Smooth muscle cell (in vitro differentiated cells): ENCODE measurements around the gene RPL31. TPM values are rescaled to one million over a fixed set of nuclear protein-coding genes. Genes with fewer than 3 reads are reported as not detected.

Experiments
- DNase-seq: peaks from one replicate; lab custom pipeline; 2025; ENCODE audit not compliant: unreplicated experiment; lab: John Stamatoyannopoulos, UW
- H2AFZ ChIP-seq: fragments of 200-600 bp; sonication (generic); 2 replicates; pipeline ENCODE4 v1.6.0; 2016; ENCODE audit warnings: antibody characterized with exemption, low read depth, mild to moderate bottlenecking
- H3F3A ChIP-seq: fragments of 200-600 bp; sonication (generic); 2 replicates; pipeline ENCODE4 v1.6.0; 2017; ENCODE audit warnings: antibody characterized with exemption, low read depth
- H3K27ac ChIP-seq: fragments of 200-600 bp; sonication (generic); 2 replicates; pipeline ENCODE4 v1.5.1; 2016; ENCODE audit warnings: low read depth, mild to moderate bottlenecking
- H3K27me3 ChIP-seq: fragments of 200-600 bp; sonication (generic); 2 replicates; pipeline ENCODE4 v1.6.1; 2016; ENCODE audit warnings: low read depth, mild to moderate bottlenecking
- H3K36me3 ChIP-seq: fragments of 200-600 bp; sonication (generic); 2 replicates; pipeline ENCODE4 v1.5.1; 2016; ENCODE audit warnings: low read depth
- H3K4me1 ChIP-seq: fragments of 200-600 bp; sonication (generic); 2 replicates; pipeline ENCODE4 v1.5.1; 2016; ENCODE audit warnings: low read depth
- H3K4me2 ChIP-seq: fragments of 200-600 bp; sonication (generic); 2 replicates; pipeline ENCODE4 v1.6.0; 2016; ENCODE audit warnings: mild to moderate bottlenecking
- H3K4me3 ChIP-seq: fragments of 200-600 bp; sonication (generic); 2 replicates; pipeline ENCODE4 v1.5.1; 2016; ENCODE audit warnings: mild to moderate bottlenecking
- H3K79me2 ChIP-seq: fragments of 200-600 bp; sonication (generic); 2 replicates; pipeline ENCODE4 v1.6.0; 2016; ENCODE audit warnings: low read depth, mild to moderate bottlenecking
- H3K9ac ChIP-seq: fragments of 200-600 bp; sonication (generic); 2 replicates; pipeline ENCODE4 v1.6.0; 2016; ENCODE audit warnings: low read depth
- H3K9me3 ChIP-seq: fragments of 200-600 bp; sonication (generic); replicated peaks from 2 replicates; pipeline ENCODE4 v1.5.1; 2016; ENCODE audit warnings: low read depth
- H4K20me1 ChIP-seq: fragments of 200-600 bp; sonication (generic); 2 replicates; pipeline ENCODE4 v1.6.0; 2016; ENCODE audit warnings: low read depth
- CTCF ChIP-seq: fragments of 200-600 bp; sonication (generic); IDR thresholded peaks from 2 replicates; pipeline ENCODE4 v1.5.1; 2017; ENCODE audit warnings: borderline replicate concordance, mild to moderate bottlenecking, antibody characterized with exemption; ENCODE audit not compliant: insufficient read depth, poor library complexity, severe bottlenecking
- WGBS: methylation state at CpG from one replicate; pipeline ENCODE4 v1.1.7; 2016; ENCODE audit warnings: low lambda C conversion rate; 5-methylcytosine and 5-hydroxymethylcytosine counted together
- polyA plus RNA-seq: library from polyadenylated mRNA; unstranded; fragments of >200 nt; fragmentation: Nextera tagmentation; extraction: Ambion mirVana; gene quantifications from 2 replicates; pipeline ENCODE4 v1.2.1, GENCODE V29; 2016
- total RNA-seq: library from RNA; depleted of rRNA; stranded (reverse); fragments of >200 nt; gene quantifications from 2 replicates; pipeline ENCODE4 v1.2.3, GENCODE V29; 2014

RPL31 gene
- total and polyA plus RNA-seq, 2 experiments from 2014 or later: 1,320 to 1,508 TPM

- Histone ChIP-seq H3K4me3 (no peak overlapping the region), H3K4me2 (no peak overlapping the region), H3K79me2 (no peaks in the 10 kb centered on the region), H3K9me3 (no peaks in the 10 kb centered on the region), H3K27me3 (no peaks in the 10 kb centered on the region), H3F3A (peaks cover 23% of the 10 kb centered on the region), H3K36me3 (no peaks in the 10 kb centered on the region), H3K27ac (no peak overlapping the region), H4K20me1 (peaks cover under 1% of the 10 kb centered on the region), H3K4me1 (no peaks in the 10 kb centered on the region), H3K9ac (no peak overlapping the region), H2AFZ (no peak overlapping the region)
- TF ChIP-seq CTCF: no peak
- no peak for DNase-seq
- WGBS: 97% methylated on average over 12 of the region's 12 CpGs
Measured at GRCh38 chr2:100980046-100980445, 22.0 kb upstream of the RPL31 start.

- H3K27me3 ChIP-seq: no peaks in the 10 kb centered on the region
- no peaks in the 10 kb centered on the region for H3K4me1 ChIP-seq
- H3K4me2 ChIP-seq: no peak overlapping the region
- no peak overlapping the region for H2AFZ ChIP-seq
- no peaks in the 10 kb centered on the region for H3K36me3 ChIP-seq
- 72% methylated on average over 2 of the region's 2 CpGs for WGBS
- H3K9me3 ChIP-seq: no peaks in the 10 kb centered on the region
- H3K27ac ChIP-seq: no peak overlapping the region
- peaks cover 19% of the 10 kb centered on the region for H3F3A ChIP-seq
- no peaks in the 10 kb centered on the region for H3K79me2 ChIP-seq
- no peak overlapping the region for H3K4me3 ChIP-seq
- no peak for TF ChIP-seq CTCF
- DNase-seq: no peak
- peaks cover 4% of the 10 kb centered on the region for H4K20me1 ChIP-seq
- no peak overlapping the region for H3K9ac ChIP-seq
Measured at GRCh38 chr2:100981011-100981410, 21.1 kb upstream of the RPL31 start.

GRCh38 chr2:100982431-100982861 lies 19.6 kb upstream of the RPL31 start:
- H3K27me3 ChIP-seq: no peaks in the 10 kb centered on the region
- peaks cover 9% of the 10 kb centered on the region for H3F3A ChIP-seq
- H3K27ac ChIP-seq: no peak overlapping the region
- 87% methylated on average over 8 of the region's 8 CpGs for WGBS
- H3K4me2 ChIP-seq: no peak overlapping the region
- TF ChIP-seq CTCF: no peak
- no peak overlapping the region for H2AFZ ChIP-seq
- no peaks in the 10 kb centered on the region for H3K36me3 ChIP-seq
- DNase-seq: no peak
- no peaks in the 10 kb centered on the region for H3K9me3 ChIP-seq
- no peaks in the 10 kb centered on the region for H3K79me2 ChIP-seq
- peaks cover 4% of the 10 kb centered on the region for H4K20me1 ChIP-seq
- H3K4me1 ChIP-seq: no peaks in the 10 kb centered on the region
- H3K9ac ChIP-seq: no peak overlapping the region
- H3K4me3 ChIP-seq: no peak overlapping the region

GRCh38 chr2:100983201-100983600 lies 18.9 kb upstream of the RPL31 start:
- no peak overlapping the region for H3K9ac ChIP-seq
- H3K79me2 ChIP-seq: no peaks in the 10 kb centered on the region
- no peak overlapping the region for H3K27ac ChIP-seq
- H3F3A ChIP-seq: peaks cover 5% of the 10 kb centered on the region
- H3K9me3 ChIP-seq: no peaks in the 10 kb centered on the region
- no peaks in the 10 kb centered on the region for H3K4me1 ChIP-seq
- TF ChIP-seq CTCF: no peak
- H3K27me3 ChIP-seq: no peaks in the 10 kb centered on the region
- no peak overlapping the region for H3K4me2 ChIP-seq
- no peaks in the 10 kb centered on the region for H3K36me3 ChIP-seq
- H2AFZ ChIP-seq: no peak overlapping the region
- no peak for DNase-seq
- H4K20me1 ChIP-seq: peaks cover 4% of the 10 kb centered on the region
- 95% methylated on average over 12 of the region's 12 CpGs for WGBS
- no peak overlapping the region for H3K4me3 ChIP-seq
